Panc1 (cell line): ENCODE measurements around the gene UBASH3A. TPM values are rescaled to one million over a fixed set of nuclear protein-coding genes. Genes with fewer than 3 reads are reported as not detected.

Source experiments
- ATAC-seq: fragments of 200-7000 bp; cut with Tn5 transposase; 2 replicates; pipeline ENCODE4 v1.9.1; 2020; ENCODE audit warnings: mild to moderate bottlenecking, moderate library complexity
- BruUV-seq: library from RNA; stranded (reverse); fragments of 400-500 nt; replicated peaks from 2 replicates; lab custom pipeline; 2021; lab: Mats Ljungman, UMichigan
- CTCF ChIA-PET: fragments of 300-600 bp; sonication (Branson Sonifier 250); formaldehyde crosslinking; loops from one replicate; lab custom pipeline; 2022; ENCODE audit warnings: antibody characterized with exemption; lab: Charles Lee
- POLR2A ChIA-PET: fragments of 300-600 bp; sonication (Branson Sonifier 250); formaldehyde crosslinking; loops from one replicate; lab custom pipeline; 2022; ENCODE audit warnings: antibody characterized with exemption; lab: Charles Lee
- DNase-seq: peaks from one replicate; pipeline ENCODE4 v3.0.0-alpha.2; 2010; ENCODE audit warnings: low read depth, low spot score
- H3K27ac ChIP-seq: 2 replicates; pipeline ENCODE4 v1.5.1; 2011; ENCODE audit warnings: mild to moderate bottlenecking, low read length, inconsistent platforms
- H3K27me3 ChIP-seq: fragments of 200-500 bp; sonication (Bioruptor generic); 2 replicates; pipeline ENCODE4 v1.6.0; 2014; ENCODE audit warnings: low read length, inconsistent platforms; ENCODE audit not compliant: control insufficient read depth, insufficient read depth
- H3K36me3 ChIP-seq: fragments of 200-500 bp; sonication (Bioruptor generic); 2 replicates; pipeline ENCODE4 v1.5.1; 2014; ENCODE audit warnings: inconsistent platforms, mild to moderate bottlenecking, low read length, moderate library complexity; ENCODE audit not compliant: control insufficient read depth, insufficient read depth
- H3K4me1 ChIP-seq: 2 replicates; pipeline ENCODE4 v1.5.1; 2011; ENCODE audit warnings: inconsistent platforms, mild to moderate bottlenecking, low read length, moderate library complexity; ENCODE audit not compliant: control insufficient read depth, insufficient read depth
- H3K4me3 ChIP-seq, 2 experiments: 2 replicates each; pipeline ENCODE4 v1.5.1; 2011 to 2012; ENCODE audit warnings: low read depth in 2 of 2, low read length in 2 of 2, mild to moderate bottlenecking in 2 of 2, inconsistent platforms in 1 of 2, moderate library complexity in 1 of 2
- H3K9me3 ChIP-seq: fragments of 200-500 bp; sonication (Bioruptor generic); 2 replicates; pipeline ENCODE4 v1.5.1; 2014; ENCODE audit warnings: low read depth, mild to moderate bottlenecking, inconsistent platforms, low read length, moderate library complexity; ENCODE audit not compliant: control insufficient read depth, insufficient read depth
- CTCF ChIP-seq: fragments of 450-650 bp; IDR thresholded peaks from 2 replicates; pipeline ENCODE4 v1.5.1; 2017; ENCODE audit warnings: mild to moderate bottlenecking
- POLR2AphosphoS5 ChIP-seq: IDR thresholded peaks from 2 replicates; pipeline ENCODE4 v1.6.1; 2012; ENCODE audit warnings: mild to moderate bottlenecking, low read depth, low read length, moderate library complexity
- SIN3A ChIP-seq: IDR thresholded peaks from 2 replicates; pipeline ENCODE4 v1.6.1; 2012; ENCODE audit warnings: low read depth, mild to moderate bottlenecking, low read length, moderate library complexity, borderline replicate concordance; ENCODE audit not compliant: insufficient read depth
- TCF7L2 ChIP-seq: IDR thresholded peaks from 2 replicates; pipeline ENCODE4 v1.6.1; 2011; ENCODE audit warnings: mild to moderate bottlenecking, low read depth, low read length, inconsistent platforms
- in situ Hi-C: cut with HindIII; loops from 2 replicates; pipeline ENCODE4 v1.10.0; 2016; ENCODE audit warnings: low sequenced_read_pairs, low pct_unique_long_range_greater_than_20kb
- intact Hi-C: fragments of 100-400 bp; cut with micrococcal nuclease; formaldehyde crosslinking; loops from one replicate; pipeline ENCODE4 v1.10.0; 2022; ENCODE audit not compliant: unreplicated experiment
- total RNA-seq: library from RNA; stranded (reverse); gene quantifications from one replicate; pipeline ENCODE4 v1.2.1, GENCODE V29; 2021; ENCODE audit not compliant: unreplicated experiment
- TF ChIP-seq, protein P1 (sequence below), 2 experiments: IDR thresholded peaks; 2 replicates each; pipeline ENCODE4 v1.6.1; 2011 to 2012; ENCODE audit warnings: low read depth in 2 of 2, control low read depth in 1 of 2, low read length in 1 of 2, mild to moderate bottlenecking in 1 of 2, moderate library complexity in 1 of 2; ENCODE audit not compliant: insufficient read depth in 1 of 2

UBASH3A gene
- total RNA-seq, 1 experiment from 2014 or later = 0.33 TPM

- BruUV-seq = no TSS peak
- ChIA-PET CTCF (no interaction called here), POLR2A (no interaction called here)
- Histone ChIP-seq H3K27me3 (no peaks in the 10 kb centered on the region), H3K36me3 (no peaks in the 10 kb centered on the region), H3K4me3 (no peak overlapping the region), H3K4me1 (no peaks in the 10 kb centered on the region), H3K27ac (no peak overlapping the region), H3K9me3 (no peaks in the 10 kb centered on the region)
- TF ChIP-seq TCF7L2 (no peak), SIN3A (no peak), CTCF (no peak), POLR2AphosphoS5 (no peak)
- TF ChIP-seq, protein P1, sequence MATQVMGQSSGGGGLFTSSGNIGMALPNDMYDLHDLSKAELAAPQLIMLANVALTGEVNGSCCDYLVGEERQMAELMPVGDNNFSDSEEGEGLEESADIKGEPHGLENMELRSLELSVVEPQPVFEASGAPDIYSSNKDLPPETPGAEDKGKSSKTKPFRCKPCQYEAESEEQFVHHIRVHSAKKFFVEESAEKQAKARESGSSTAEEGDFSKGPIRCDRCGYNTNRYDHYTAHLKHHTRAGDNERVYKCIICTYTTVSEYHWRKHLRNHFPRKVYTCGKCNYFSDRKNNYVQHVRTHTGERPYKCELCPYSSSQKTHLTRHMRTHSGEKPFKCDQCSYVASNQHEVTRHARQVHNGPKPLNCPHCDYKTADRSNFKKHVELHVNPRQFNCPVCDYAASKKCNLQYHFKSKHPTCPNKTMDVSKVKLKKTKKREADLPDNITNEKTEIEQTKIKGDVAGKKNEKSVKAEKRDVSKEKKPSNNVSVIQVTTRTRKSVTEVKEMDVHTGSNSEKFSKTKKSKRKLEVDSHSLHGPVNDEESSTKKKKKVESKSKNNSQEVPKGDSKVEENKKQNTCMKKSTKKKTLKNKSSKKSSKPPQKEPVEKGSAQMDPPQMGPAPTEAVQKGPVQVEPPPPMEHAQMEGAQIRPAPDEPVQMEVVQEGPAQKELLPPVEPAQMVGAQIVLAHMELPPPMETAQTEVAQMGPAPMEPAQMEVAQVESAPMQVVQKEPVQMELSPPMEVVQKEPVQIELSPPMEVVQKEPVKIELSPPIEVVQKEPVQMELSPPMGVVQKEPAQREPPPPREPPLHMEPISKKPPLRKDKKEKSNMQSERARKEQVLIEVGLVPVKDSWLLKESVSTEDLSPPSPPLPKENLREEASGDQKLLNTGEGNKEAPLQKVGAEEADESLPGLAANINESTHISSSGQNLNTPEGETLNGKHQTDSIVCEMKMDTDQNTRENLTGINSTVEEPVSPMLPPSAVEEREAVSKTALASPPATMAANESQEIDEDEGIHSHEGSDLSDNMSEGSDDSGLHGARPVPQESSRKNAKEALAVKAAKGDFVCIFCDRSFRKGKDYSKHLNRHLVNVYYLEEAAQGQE (IDR thresholded peaks at IDR 0.05; ENCODE audit: insufficient read depth in 1 of 2, low read depth in 2 of 2, low read length in 1 of 2) = no peak
- in situ Hi-C loops (no loop called here), intact Hi-C loops (no loop called here)
- DNase-seq = no peak
- no peak for ATAC-seq
Measured at GRCh38 chr21:42479582-42479981, 75.9 kb downstream of the UBASH3A start.

DNA sequence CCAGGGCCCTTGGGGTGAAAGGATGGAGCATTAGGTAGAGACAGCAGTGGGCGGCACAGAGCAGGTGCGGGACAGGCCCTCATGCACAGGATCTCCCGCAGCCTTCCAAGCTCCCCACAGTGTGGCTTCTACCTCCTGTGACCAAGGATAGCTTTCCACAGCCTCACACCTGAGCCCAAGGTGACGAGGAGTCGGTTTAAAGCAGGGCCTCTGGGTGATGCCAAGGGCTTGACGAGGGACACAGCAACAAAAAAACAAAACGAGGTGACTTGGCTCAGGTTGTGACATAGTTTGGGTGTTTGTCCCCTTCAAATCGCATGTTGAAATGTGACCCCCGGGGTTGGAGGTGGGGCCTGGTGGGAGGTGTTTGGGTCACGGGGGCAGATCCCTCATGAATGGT is 77.0 kb downstream of the UBASH3A start:
- H3K4me3 ChIP-seq = no peak overlapping the region
- DNase-seq (no peak), ATAC-seq (no peak)
- no TSS peak for BruUV-seq
- intact Hi-C loops (no loop called here), in situ Hi-C loops (no loop called here)
- H3K27me3 ChIP-seq = no peaks in the 10 kb centered on the region
- H3K36me3 ChIP-seq = no peaks in the 10 kb centered on the region
- ChIA-PET POLR2A (no interaction called here), CTCF (no interaction called here)
- H3K9me3 ChIP-seq = no peaks in the 10 kb centered on the region
- TF ChIP-seq SIN3A = no peak
- TF ChIP-seq, protein P1 (IDR thresholded peaks at IDR 0.05; ENCODE audit: insufficient read depth in 1 of 2, low read depth in 2 of 2, low read length in 1 of 2) = no peak
- no peak for TF ChIP-seq CTCF
- TF ChIP-seq POLR2AphosphoS5 = no peak
- TF ChIP-seq TCF7L2 = no peak
- H3K27ac ChIP-seq = no peak overlapping the region
- no peaks in the 10 kb centered on the region for H3K4me1 ChIP-seq
